ENCODE results near the gene CDHR2.

Gene CDHR2

GRCh38 chr5:176535664-176536131 is 13.4 kb upstream of the CDHR2 start:
- no peaks in the 10 kb centered on the region for H3K9me3 ChIP-seq (ENCODE audit: control extremely low read depth in 1 of 5, control insufficient read depth in 4 of 5, insufficient read depth in 2 of 5, low read depth in 1 of 5, low read length in 4 of 5)
- H3K27me3 ChIP-seq (replicated peaks in 2 of 5; ENCODE audit: control insufficient read depth in 4 of 5, insufficient read depth in 5 of 5, low read length in 4 of 5), result no peaks in the 10 kb centered on the region
- WGBS (ENCODE audit: insufficient coverage), result 0% methylated on average over 8 of the region's 9 CpGs
- DNase-seq, result peak in 1 of 3 donors; percentile 24
- H3K36me3 ChIP-seq (ENCODE audit: control insufficient read depth in 4 of 4, insufficient read depth in 4 of 4, low read length in 3 of 4), result peaks cover 0 to 24% (median 8%) of the 10 kb centered on the region in 4 experiments
- peak overlapping the region; percentile 89 to 100 (median 97) for H3K4me3 ChIP-seq (ENCODE audit: control insufficient read depth in 1 of 7, extremely low read depth in 1 of 7, insufficient read depth in 4 of 7, low read depth in 2 of 7, low read length in 6 of 7)
- peak overlapping the region; percentile 77 to 98 for H3K27ac ChIP-seq (ENCODE audit: insufficient read depth in 1 of 2, low read depth in 1 of 2, low read length in 2 of 2, poor library complexity in 1 of 2, severe bottlenecking in 2 of 2)
- peaks cover 21 to 85% (median 73%) of the 10 kb centered on the region in 4 experiments for H3K4me1 ChIP-seq (ENCODE audit: control extremely low read depth in 1 of 4, control insufficient read depth in 4 of 4, insufficient read depth in 4 of 4, low read length in 3 of 4)
- ChIA-PET CTCF (interaction anchor here (0.6 to 1.9 kb wide), 8 partner anchors 14 to 119 kb away, joined by 3 to 6 read pairs (median 3); partner anchors contain the start of gene CLTB), POLR2A (interaction anchor here (0.7 to 2.8 kb wide), 4 partner anchors 8 to 87 kb away, joined by 3 to 17 read pairs (median 4); partner anchors contain the start of gene FAF2)

- Histone ChIP-seq H3K4me1 (ENCODE audit: control extremely low read depth in 1 of 4, control insufficient read depth in 4 of 4, insufficient read depth in 4 of 4, low read length in 3 of 4) (peaks cover 27 to 85% (median 73%) of the 10 kb centered on the region in 4 experiments), H3K9me3 (ENCODE audit: control extremely low read depth in 1 of 5, control insufficient read depth in 4 of 5, insufficient read depth in 2 of 5, low read depth in 1 of 5, low read length in 4 of 5) (no peaks in the 10 kb centered on the region), H3K4me3 (ENCODE audit: control insufficient read depth in 1 of 7, extremely low read depth in 1 of 7, insufficient read depth in 4 of 7, low read depth in 2 of 7, low read length in 6 of 7) (peak overlapping the region; percentile 89 to 100 (median 97)), H3K27me3 (replicated peaks in 2 of 5; ENCODE audit: control insufficient read depth in 4 of 5, insufficient read depth in 5 of 5, low read length in 4 of 5) (no peaks in the 10 kb centered on the region), H3K36me3 (ENCODE audit: control insufficient read depth in 4 of 4, insufficient read depth in 4 of 4, low read length in 3 of 4) (peaks cover 0 to 19% (median 6%) of the 10 kb centered on the region in 4 experiments), H3K27ac (ENCODE audit: insufficient read depth in 1 of 2, low read depth in 1 of 2, low read length in 2 of 2, poor library complexity in 1 of 2, severe bottlenecking in 2 of 2) (peak overlapping the region; percentile 77 to 98)
- ChIA-PET POLR2A (interaction anchor here (0.6 to 2.8 kb wide), 8 partner anchors 8 to 1664 kb away, joined by 3 to 17 read pairs (median 4); partner anchors contain the start of gene FAF2), CTCF (interaction anchor here (0.6 to 2.0 kb wide), 9 partner anchors 15 to 120 kb away, joined by 3 to 6 read pairs (median 3); partner anchors contain the start of genes CLTB and FAF2)
- peak; percentile 88 to 97 (median 95) for DNase-seq
- 0% methylated on average over 8 of the region's 43 CpGs for WGBS (ENCODE audit: insufficient coverage)
These were observed 12.8 kb upstream of the CDHR2 start for GRCh38 chr5:176536132-176536901.

GRCh38 chr5:176536902-176537553 is 12.1 kb upstream of the CDHR2 start, which contains the start of gene RNF44:
Gene RNF44, minus strand, starts transcription at chr5:176537402. Its CDS starts 4,930 bp downstream, at chr5:176532472.
- Histone ChIP-seq H3K27me3 (replicated peaks in 2 of 5; ENCODE audit: control insufficient read depth in 4 of 5, insufficient read depth in 5 of 5, low read length in 4 of 5) (no peaks in the 10 kb centered on the region), H3K9me3 (ENCODE audit: control extremely low read depth in 1 of 5, control insufficient read depth in 4 of 5, insufficient read depth in 2 of 5, low read depth in 1 of 5, low read length in 4 of 5) (no peaks in the 10 kb centered on the region), H3K4me1 (ENCODE audit: control extremely low read depth in 1 of 4, control insufficient read depth in 4 of 4, insufficient read depth in 4 of 4, low read length in 3 of 4) (peaks cover 27 to 85% (median 73%) of the 10 kb centered on the region in 4 experiments), H3K36me3 (ENCODE audit: control insufficient read depth in 4 of 4, insufficient read depth in 4 of 4, low read length in 3 of 4) (peaks cover 0 to 12% (median under 1%) of the 10 kb centered on the region in 4 experiments), H3K27ac (ENCODE audit: insufficient read depth in 1 of 2, low read depth in 1 of 2, low read length in 2 of 2, poor library complexity in 1 of 2, severe bottlenecking in 2 of 2) (peak within 1 kb of the TSS; percentile 94 to 98), H3K4me3 (ENCODE audit: control insufficient read depth in 1 of 7, extremely low read depth in 1 of 7, insufficient read depth in 4 of 7, low read depth in 2 of 7, low read length in 6 of 7) (peak within 1 kb of the TSS; percentile 89 to 100 (median 97))
- WGBS (ENCODE audit: insufficient coverage), result 0% methylated on average over 40 of the region's 63 CpGs
- ChIA-PET CTCF (interaction anchor here (0.7 to 2.0 kb wide), 6 partner anchors 12 to 121 kb away, joined by 3 to 6 read pairs (median 4); partner anchors contain the start of genes CDHR2, CLTB and FAF2), POLR2A (interaction anchor here (0.6 to 2.8 kb wide), 7 partner anchors 9 to 1663 kb away, joined by 3 to 17 read pairs (median 4); partner anchors contain the start of gene FAF2)
- peak; percentile 98 to 99 (median 99) for DNase-seq

GRCh38 chr5:176537554-176538229 is 11.4 kb upstream of the CDHR2 start:
- Histone ChIP-seq H3K4me3 (ENCODE audit: control insufficient read depth in 1 of 7, extremely low read depth in 1 of 7, insufficient read depth in 4 of 7, low read depth in 2 of 7, low read length in 6 of 7) (peak overlapping the region; percentile 89 to 100 (median 97)), H3K9me3 (ENCODE audit: control extremely low read depth in 1 of 5, control insufficient read depth in 4 of 5, insufficient read depth in 2 of 5, low read depth in 1 of 5, low read length in 4 of 5) (no peaks in the 10 kb centered on the region), H3K36me3 (ENCODE audit: control insufficient read depth in 4 of 4, insufficient read depth in 4 of 4, low read length in 3 of 4) (peaks cover 0 to 11% (median 0%) of the 10 kb centered on the region in 4 experiments), H3K27me3 (replicated peaks in 2 of 5; ENCODE audit: control insufficient read depth in 4 of 5, insufficient read depth in 5 of 5, low read length in 4 of 5) (no peaks in the 10 kb centered on the region), H3K27ac (ENCODE audit: insufficient read depth in 1 of 2, low read depth in 1 of 2, low read length in 2 of 2, poor library complexity in 1 of 2, severe bottlenecking in 2 of 2) (peak overlapping the region; percentile 94 to 98), H3K4me1 (ENCODE audit: control extremely low read depth in 1 of 4, control insufficient read depth in 4 of 4, insufficient read depth in 4 of 4, low read length in 3 of 4) (peaks cover 27 to 85% (median 74%) of the 10 kb centered on the region in 4 experiments)
- WGBS (ENCODE audit: insufficient coverage), result 0% methylated on average over 43 of the region's 43 CpGs
- ChIA-PET CTCF (interaction anchor here (0.7 to 2.0 kb wide), 9 partner anchors 8 to 90 kb away, joined by 3 to 6 read pairs (median 3); partner anchors contain the start of genes CDHR2 and FAF2), POLR2A (interaction anchor here (0.5 to 2.8 kb wide), 6 partner anchors 9 to 1034 kb away, joined by 3 to 17 read pairs (median 4); partner anchors contain the start of genes CLTB and FAF2)
- peak; percentile 100 for DNase-seq

DNA sequence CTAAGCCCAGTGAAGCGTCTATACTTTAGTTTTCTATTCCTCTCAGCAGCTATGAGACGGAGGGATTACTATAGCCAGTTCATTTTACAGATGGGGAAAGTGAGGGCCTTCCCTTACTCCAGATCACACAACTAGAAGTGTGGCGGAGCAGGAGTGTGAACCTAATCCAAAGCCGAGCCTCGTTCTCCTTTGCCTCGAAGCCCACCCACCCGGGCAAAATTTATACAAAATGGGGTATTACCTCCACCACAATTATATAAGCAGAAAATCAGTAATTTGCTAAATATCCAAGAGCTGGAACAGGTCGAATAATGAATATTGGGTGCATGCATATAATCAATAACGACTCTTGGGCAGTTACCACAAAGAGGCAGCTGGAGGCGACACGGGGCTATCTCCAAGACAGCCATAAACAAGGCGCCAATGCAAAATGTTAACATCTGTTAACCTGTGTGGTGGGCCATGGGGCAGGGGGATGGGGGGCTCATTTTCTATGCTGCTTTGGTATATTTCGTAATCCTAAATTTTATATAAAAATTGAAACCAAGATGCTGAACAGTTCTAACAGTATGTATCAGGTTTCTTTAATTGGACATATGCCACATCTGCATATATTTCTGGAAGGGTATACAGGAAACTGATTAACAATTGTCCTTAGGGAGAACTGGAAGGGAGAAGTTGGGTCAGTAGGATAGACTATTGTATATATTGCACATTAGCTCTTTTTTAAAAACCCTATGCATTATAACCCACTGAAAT is 10.7 kb upstream of the CDHR2 start:
- ChIA-PET POLR2A (interaction anchor here (0.5 to 2.8 kb wide), 6 partner anchors 10 to 1034 kb away, joined by 3 to 17 read pairs (median 4); partner anchors contain the start of genes CLTB and FAF2), CTCF (interaction anchor here (0.8 to 2.0 kb wide), 10 partner anchors 9 to 91 kb away, joined by 3 to 6 read pairs (median 3); partner anchors contain the start of genes CDHR2 and FAF2)
- Histone ChIP-seq H3K27ac (ENCODE audit: insufficient read depth in 1 of 2, low read depth in 1 of 2, low read length in 2 of 2, poor library complexity in 1 of 2, severe bottlenecking in 2 of 2) (peak overlapping the region in 1 of 2 experiments; percentile 98), H3K27me3 (replicated peaks in 2 of 5; ENCODE audit: control insufficient read depth in 4 of 5, insufficient read depth in 5 of 5, low read length in 4 of 5) (no peaks in the 10 kb centered on the region), H3K4me3 (ENCODE audit: control insufficient read depth in 1 of 7, extremely low read depth in 1 of 7, insufficient read depth in 4 of 7, low read depth in 2 of 7, low read length in 6 of 7) (peak overlapping the region; percentile 36 to 100 (median 92)), H3K36me3 (ENCODE audit: control insufficient read depth in 4 of 4, insufficient read depth in 4 of 4, low read length in 3 of 4) (peaks cover 0 to 11% (median 0%) of the 10 kb centered on the region in 4 experiments), H3K9me3 (ENCODE audit: control extremely low read depth in 1 of 5, control insufficient read depth in 4 of 5, insufficient read depth in 2 of 5, low read depth in 1 of 5, low read length in 4 of 5) (no peaks in the 10 kb centered on the region), H3K4me1 (ENCODE audit: control extremely low read depth in 1 of 4, control insufficient read depth in 4 of 4, insufficient read depth in 4 of 4, low read length in 3 of 4) (peaks cover 27 to 78% (median 71%) of the 10 kb centered on the region in 4 experiments)
- 56% methylated on average over 7 of the region's 13 CpGs for WGBS (ENCODE audit: insufficient coverage)
- DNase-seq, result no peak

Data from common myeloid progenitor, CD34-positive (primary cell).